Astrocyte of the cerebellum (primary cell): ENCODE measurements around the gene LDB2.
"Not testable (repeated sequence)": the region's sequence is repeated elsewhere in the genome, so short reads cannot be mapped to it uniquely, and the experiment has no call there.

Source experiments
- DNase-seq: peaks from one replicate; pipeline ENCODE4 v3.0.0-alpha.2; 2011; ENCODE audit warnings: low read depth
- H3K4me3 ChIP-seq: 2 replicates; pipeline ENCODE4 v1.5.1; 2011; ENCODE audit warnings: mild to moderate bottlenecking, low read depth, low read length, moderate library complexity
- in situ Hi-C: cut with HindIII; loops from 2 replicates; pipeline ENCODE4 v1.10.0; 2017; ENCODE audit warnings: low sequenced_read_pairs
- TF ChIP-seq, protein P1 (sequence below): IDR thresholded peaks from 2 replicates; pipeline ENCODE4 v1.5.1; 2012; ENCODE audit warnings: low read length, low read depth, moderate library complexity, mild to moderate bottlenecking; ENCODE audit errors: missing control alignments

Gene LDB2

DNA sequence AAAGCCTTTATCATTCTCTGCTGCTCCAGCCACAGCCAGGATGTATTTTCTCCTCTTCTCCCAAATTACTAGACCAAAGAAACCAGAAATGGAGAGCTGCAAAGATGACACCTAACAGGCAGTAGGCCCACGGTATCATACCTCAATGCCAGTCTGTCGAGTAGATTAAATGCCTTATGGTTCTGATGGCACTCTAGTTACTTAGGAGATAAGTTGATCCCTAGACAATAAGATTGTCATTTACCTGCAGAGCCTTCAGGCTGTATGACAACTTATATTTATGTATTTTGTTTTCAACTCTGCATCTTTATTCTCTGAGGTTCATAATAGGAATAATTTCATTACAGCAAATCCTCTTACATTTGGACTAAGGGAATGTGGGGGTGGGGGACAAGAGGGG, 262.1 kb downstream of the LDB2 start:
- TF ChIP-seq, protein P1, sequence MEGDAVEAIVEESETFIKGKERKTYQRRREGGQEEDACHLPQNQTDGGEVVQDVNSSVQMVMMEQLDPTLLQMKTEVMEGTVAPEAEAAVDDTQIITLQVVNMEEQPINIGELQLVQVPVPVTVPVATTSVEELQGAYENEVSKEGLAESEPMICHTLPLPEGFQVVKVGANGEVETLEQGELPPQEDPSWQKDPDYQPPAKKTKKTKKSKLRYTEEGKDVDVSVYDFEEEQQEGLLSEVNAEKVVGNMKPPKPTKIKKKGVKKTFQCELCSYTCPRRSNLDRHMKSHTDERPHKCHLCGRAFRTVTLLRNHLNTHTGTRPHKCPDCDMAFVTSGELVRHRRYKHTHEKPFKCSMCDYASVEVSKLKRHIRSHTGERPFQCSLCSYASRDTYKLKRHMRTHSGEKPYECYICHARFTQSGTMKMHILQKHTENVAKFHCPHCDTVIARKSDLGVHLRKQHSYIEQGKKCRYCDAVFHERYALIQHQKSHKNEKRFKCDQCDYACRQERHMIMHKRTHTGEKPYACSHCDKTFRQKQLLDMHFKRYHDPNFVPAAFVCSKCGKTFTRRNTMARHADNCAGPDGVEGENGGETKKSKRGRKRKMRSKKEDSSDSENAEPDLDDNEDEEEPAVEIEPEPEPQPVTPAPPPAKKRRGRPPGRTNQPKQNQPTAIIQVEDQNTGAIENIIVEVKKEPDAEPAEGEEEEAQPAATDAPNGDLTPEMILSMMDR = no peak

DNA sequence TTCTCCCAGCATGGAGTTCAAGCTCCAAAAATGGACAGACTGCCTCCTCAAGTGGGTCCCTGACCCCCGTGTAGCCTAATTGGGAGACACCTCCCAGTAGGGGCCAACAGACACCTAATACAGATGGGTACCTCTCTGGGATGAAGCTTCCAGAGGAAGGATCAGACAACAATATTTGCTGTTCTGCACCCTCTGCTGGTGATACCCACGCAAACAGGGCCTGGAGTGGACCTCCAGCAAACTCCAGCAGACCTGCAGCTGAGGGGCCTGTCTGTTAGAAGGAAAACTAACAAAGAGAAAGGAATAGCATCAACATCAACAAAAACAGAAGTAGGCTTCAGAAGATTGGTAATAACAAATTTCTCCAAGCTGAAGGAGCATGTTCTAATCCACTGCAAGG, 269.2 kb downstream of the LDB2 start:
- in situ Hi-C loops, DNase-seq, H3K4me3 ChIP-seq: not testable (repeated sequence)

More for the DNA sequence above, 262.1 kb downstream of the LDB2 start:
- no peak for DNase-seq
- H3K4me3 ChIP-seq = no peak overlapping the region
- in situ Hi-C loops = no loop called here

DNA sequence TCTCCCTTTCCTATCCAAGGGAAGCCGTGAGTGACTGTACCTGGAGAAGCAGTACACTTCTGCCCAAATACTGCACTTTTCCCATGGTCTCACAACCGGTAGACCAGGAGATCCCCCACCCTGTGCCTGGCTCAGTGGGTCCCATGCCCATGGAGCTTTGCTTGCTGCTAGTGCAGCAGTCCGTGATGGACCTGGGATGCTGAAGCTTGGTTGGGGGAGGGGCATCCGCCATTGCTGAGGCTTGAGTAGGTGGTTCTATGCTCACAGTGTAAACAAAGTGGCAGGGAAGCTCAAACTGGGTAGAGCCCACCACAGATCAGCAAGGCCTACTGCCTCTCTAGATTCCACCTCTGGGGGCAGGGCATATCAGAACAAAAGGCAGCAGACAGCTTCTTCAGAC, 269.6 kb downstream of the LDB2 start:
- in situ Hi-C loops, DNase-seq, H3K4me3 ChIP-seq: not testable (repeated sequence)

DNA sequence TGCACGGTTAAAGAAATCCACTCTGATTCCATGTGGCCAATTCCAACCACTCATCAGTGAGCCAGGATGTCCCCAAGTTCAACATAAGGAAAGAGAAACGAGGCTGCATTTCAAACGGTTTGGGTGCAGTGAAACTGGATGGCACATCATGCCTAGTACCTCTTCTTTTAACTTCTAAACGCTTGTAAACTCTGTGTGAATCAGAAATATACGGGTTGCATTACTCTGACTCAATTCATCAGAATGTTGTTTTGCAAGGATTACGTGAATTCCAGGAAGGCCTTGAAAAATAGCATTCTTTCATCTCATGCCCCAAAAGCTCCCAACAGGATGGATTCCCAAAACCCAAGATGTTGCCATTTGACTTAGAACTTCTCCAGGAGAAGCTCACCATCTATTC, 270.4 kb downstream of the LDB2 start:
- peak; percentile 60 for DNase-seq
- in situ Hi-C loops = no loop called here
- no peak overlapping the region for H3K4me3 ChIP-seq
- TF ChIP-seq, protein P1 = no peak

DNA sequence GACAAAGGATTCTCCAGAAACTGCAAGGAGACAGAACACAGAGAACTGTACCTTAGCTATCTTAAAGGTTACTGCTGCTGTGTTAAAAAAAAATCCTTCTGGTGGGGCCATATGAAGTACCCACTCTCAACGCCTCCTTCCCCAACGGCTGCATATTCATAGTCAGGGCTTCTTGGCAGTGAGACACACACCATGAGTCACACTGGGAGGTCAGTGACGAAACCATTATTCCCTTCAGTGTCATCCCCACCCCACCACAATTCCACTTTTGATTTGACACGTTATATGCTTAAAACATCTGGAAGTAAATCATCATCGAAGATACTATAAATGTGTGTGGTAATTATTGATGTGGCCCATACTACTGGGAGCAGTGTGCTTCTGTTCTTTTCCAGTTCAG, 271.5 kb downstream of the LDB2 start:
- in situ Hi-C loops = no loop called here
- TF ChIP-seq, protein P1 = no peak
- DNase-seq = peak; percentile 70

DNA sequence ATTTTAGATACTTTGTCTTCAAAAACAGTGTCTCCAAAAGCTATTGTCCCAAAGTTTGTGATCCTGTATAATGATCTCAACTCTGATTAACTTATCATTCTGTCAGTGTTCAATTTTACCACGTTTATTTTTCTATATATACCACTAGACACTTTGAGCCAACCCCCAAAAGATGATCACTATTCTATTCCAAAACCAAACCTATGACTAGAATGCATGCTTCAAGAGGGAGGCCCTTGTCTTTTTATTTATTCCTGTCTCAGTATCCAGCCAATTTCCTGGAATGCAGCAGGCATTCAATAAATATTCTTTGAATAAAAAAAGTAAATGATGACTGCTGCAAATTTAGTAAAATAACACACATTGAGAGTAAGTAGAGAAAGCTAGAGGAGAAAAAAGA, 275.6 kb downstream of the LDB2 start:
- TF ChIP-seq, protein P1 = no peak
- in situ Hi-C loops = no loop called here
- H3K4me3 ChIP-seq = no peak overlapping the region
- DNase-seq = no peak

More for the DNA sequence above, 271.5 kb downstream of the LDB2 start:
- H3K4me3 ChIP-seq = no peak overlapping the region

DNA sequence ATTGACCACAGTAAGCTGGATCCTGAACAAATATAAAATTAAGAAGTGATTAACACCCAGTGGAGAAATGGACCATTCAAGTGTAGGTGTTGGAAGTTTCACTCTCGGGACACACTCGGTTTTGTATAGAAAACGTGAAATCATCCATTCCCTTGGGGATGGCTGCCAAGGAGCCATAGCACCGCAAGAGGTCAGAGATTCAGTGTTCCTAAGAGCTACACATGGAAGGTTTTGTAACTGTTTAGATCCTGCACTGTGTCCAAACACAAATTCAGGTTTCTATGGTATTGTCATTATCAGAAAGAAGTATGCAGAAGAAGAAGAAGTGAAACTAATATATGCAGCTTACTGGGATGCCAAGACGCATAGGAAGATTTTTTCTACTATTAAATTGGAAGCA, 281.0 kb downstream of the LDB2 start:
- DNase-seq = peak; percentile 26
- in situ Hi-C loops = no loop called here
- TF ChIP-seq, protein P1 = no peak
- H3K4me3 ChIP-seq = no peak overlapping the region

DNA sequence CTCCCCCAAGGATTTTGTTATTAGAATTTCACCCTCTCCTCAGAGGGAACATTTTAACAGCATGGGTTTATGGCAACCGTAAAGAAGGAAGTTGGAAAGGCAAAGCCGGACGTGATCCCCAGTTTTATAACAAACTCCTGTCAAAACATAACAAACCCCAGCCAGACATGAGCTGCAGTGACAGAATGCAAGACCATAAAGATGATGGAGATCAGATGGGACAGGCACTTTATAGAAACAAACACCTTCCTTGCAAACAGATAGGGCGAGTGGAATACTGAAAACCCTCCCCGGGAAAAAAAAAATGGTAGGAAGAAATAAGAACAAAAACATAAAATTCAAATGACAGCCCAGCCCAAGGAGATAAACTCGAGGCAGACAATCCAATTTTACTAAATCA, 281.4 kb downstream of the LDB2 start:
- TF ChIP-seq, protein P1 = no peak
- H3K4me3 ChIP-seq = no peak overlapping the region
- no peak for DNase-seq
- in situ Hi-C loops = no loop called here
